A549 (cell line): Measurements from ENCODE around the gene UNC5A. TPM values are rescaled to one million over a fixed set of nuclear protein-coding genes. Genes with fewer than 3 reads are reported as not detected.

ENCODE experiments used
- ATAC-seq, 2 experiments: fragments of 200-7000 bp in 1 of 2; fragments of >200 bp in 1 of 2; cut with Nextera tagmentation in 1 of 2; cut with Tn5 transposase in 1 of 2; 3 replicates each; pipeline versions ENCODE4 v1.8.0 to v1.9.1; 2018 to 2020; ENCODE audit warnings: mild to moderate bottlenecking in 1 of 2, moderate library complexity in 1 of 2
- CTCF ChIA-PET: fragments of 300-600 bp; sonication (Branson Sonifier 250); formaldehyde crosslinking; extraction: SDS; loops from one replicate; lab custom pipeline; 2021; ENCODE audit warnings: antibody characterized with exemption, inconsistent platforms; lab: Yijun Ruan, JAX
- POLR2A ChIA-PET: fragments of 350-600 bp; formaldehyde crosslinking; extraction: SDS; loops from one replicate; lab custom pipeline; 2021; ENCODE audit warnings: antibody characterized with exemption, inconsistent platforms; lab: Yijun Ruan, JAX
- DNase-seq, 2 experiments: peaks; one replicate each; pipeline versions ENCODE4 v3.0.0 to v3.0.0-alpha.2; 2011 to 2016; ENCODE audit warnings: low read depth in 1 of 2, low spot score in 1 of 2
- FAIRE-seq: peaks from 2 replicates; lab custom pipeline; 2011; peaks lifted over from hg19 to GRCh38; lab: Jason Lieb, UNC
- H3K27ac ChIP-seq, 2 experiments: fragments of >200 bp; sonication (Bioruptor Twin); formaldehyde crosslinking; 3 replicates each; pipeline ENCODE4 v1.5.1; 2016 to 2017
- H3K4me1 ChIP-seq: fragments of >200 bp; sonication (Bioruptor Twin); formaldehyde crosslinking; 3 replicates; pipeline ENCODE4 v1.6.1; 2016
- H3K4me2 ChIP-seq: fragments of >200 bp; sonication (Bioruptor Twin); formaldehyde crosslinking; 3 replicates; pipeline ENCODE4 v1.6.1; 2016
- H3K4me3 ChIP-seq: fragments of >200 bp; sonication (Bioruptor Twin); formaldehyde crosslinking; 3 replicates; pipeline ENCODE4 v1.5.1; 2016
- H3K9me3 ChIP-seq: fragments of >200 bp; sonication (Bioruptor Twin); formaldehyde crosslinking; 3 replicates; pipeline ENCODE4 v1.6.1; 2016
- BHLHE40 ChIP-seq: IDR thresholded peaks from 2 replicates; pipeline ENCODE4 v1.6.1; 2012; ENCODE audit warnings: low read depth, low read length, inconsistent platforms
- CBX8 ChIP-seq: fragments of 200-600 bp; sonication (generic); IDR thresholded peaks from 2 replicates; pipeline ENCODE4 v1.6.1; 2016
- CEBPB ChIP-seq, 2 experiments: fragments of >200 bp in 1 of 2; sonication (Bioruptor Twin) in 1 of 2; formaldehyde crosslinking in 1 of 2; IDR thresholded peaks; 2 replicates each; pipeline ENCODE4 v1.6.1; 2012 to 2016
- CHD2 ChIP-seq: fragments of 150-350 bp; IDR thresholded peaks from 2 replicates; pipeline ENCODE4 v1.6.1; 2014; ENCODE audit warnings: low read length; ENCODE audit not compliant: partially characterized antibody
- EHMT2 ChIP-seq: fragments of 200-600 bp; sonication (generic); IDR thresholded peaks from 2 replicates; pipeline ENCODE4 v1.6.1; 2016; ENCODE audit warnings: antibody characterized with exemption, low read depth, mild to moderate bottlenecking, moderate library complexity
- ESRRA ChIP-seq: fragments of 150-350 bp; IDR thresholded peaks from 2 replicates; pipeline ENCODE4 v1.6.1; 2014; ENCODE audit warnings: mild to moderate bottlenecking, low read length, borderline replicate concordance
- FOSB ChIP-seq: fragments of 250-450 bp; sonication (Bioruptor Pico); IDR thresholded peaks from 2 replicates; pipeline ENCODE4 v1.5.0; 2020; ENCODE audit warnings: mild to moderate bottlenecking, moderate library complexity
- FOSL2 ChIP-seq, 2 experiments: fragments of 450-650 bp in 1 of 2; fragments of >200 bp in 1 of 2; sonication (Bioruptor Twin) in 1 of 2; formaldehyde crosslinking; IDR thresholded peaks; 2 replicates each; pipeline versions ENCODE4 v1.5.0 to v1.6.1; 2016 to 2020; ENCODE audit warnings: mild to moderate bottlenecking in 1 of 2, moderate library complexity in 1 of 2
- HES2 ChIP-seq: fragments of >200 bp; sonication (Bioruptor Twin); formaldehyde crosslinking; IDR thresholded peaks from 2 replicates; pipeline ENCODE4 v1.6.1; 2016
- HEYL ChIP-seq: fragments of 250-450 bp; sonication (Bioruptor Pico); IDR thresholded peaks from 2 replicates; pipeline ENCODE4 v1.8.0; 2021; ENCODE audit warnings: mild to moderate bottlenecking, moderate library complexity
- MAFK ChIP-seq: fragments of 450-650 bp; IDR thresholded peaks from 2 replicates; pipeline ENCODE4 v1.6.1; 2014; ENCODE audit not compliant: partially characterized antibody
- MAX ChIP-seq: IDR thresholded peaks from 2 replicates; pipeline ENCODE4 v1.6.1; 2012
- MYC ChIP-seq: IDR thresholded peaks from 2 replicates; pipeline ENCODE4 v1.6.1; 2012; ENCODE audit warnings: mild to moderate bottlenecking, inconsistent platforms, low read length, improper control_type of control experiment, borderline replicate concordance
- NFE2L2 ChIP-seq: fragments of 150-350 bp; conservative IDR thresholded peaks from 2 replicates; pipeline ENCODE4 v1.6.1; 2014; ENCODE audit warnings: low read length
- NPAS2 ChIP-seq: fragments of 250-450 bp; sonication (Bioruptor Pico); IDR thresholded peaks from 2 replicates; pipeline ENCODE4 v1.8.0; 2022; ENCODE audit warnings: mild to moderate bottlenecking, moderate library complexity, borderline replicate concordance
- PHF8 ChIP-seq: fragments of 200-600 bp; sonication (generic); IDR thresholded peaks from 2 replicates; pipeline ENCODE4 v1.6.1; 2016; ENCODE audit warnings: low read depth, mild to moderate bottlenecking, antibody characterized with exemption, moderate library complexity, borderline replicate concordance
- RAD21 ChIP-seq, 2 experiments: fragments of >200 bp in 1 of 2; sonication (Bioruptor Twin) in 1 of 2; formaldehyde crosslinking in 1 of 2; IDR thresholded peaks in 1 of 2; conservative IDR thresholded peaks in 1 of 2; 2 replicates in 1 of 2; 3 replicates in 1 of 2; pipeline ENCODE4 v1.6.1; 2012 to 2018; ENCODE audit warnings: inconsistent platforms in 1 of 2
- RCOR1 ChIP-seq: fragments of 150-350 bp; IDR thresholded peaks from 2 replicates; pipeline ENCODE4 v1.6.1; 2014; ENCODE audit warnings: antibody characterized with exemption, low read length, low read depth
- RNF2 ChIP-seq: fragments of 200-600 bp; sonication (generic); IDR thresholded peaks from 2 replicates; pipeline ENCODE4 v1.6.1; 2016; ENCODE audit warnings: low read depth, mild to moderate bottlenecking, antibody characterized with exemption, moderate library complexity, borderline replicate concordance
- SREBF2 ChIP-seq: fragments of 450-650 bp; IDR thresholded peaks from 2 replicates; pipeline ENCODE4 v1.6.1; 2014; ENCODE audit warnings: mild to moderate bottlenecking, moderate library complexity
- TP53 ChIP-seq: fragments of 250-450 bp; sonication (Bioruptor Pico); IDR thresholded peaks from 2 replicates; pipeline ENCODE4 v1.5.0; 2021; ENCODE audit warnings: mild to moderate bottlenecking, moderate library complexity
- USF2 ChIP-seq: fragments of 450-650 bp; IDR thresholded peaks from 2 replicates; pipeline ENCODE4 v1.6.1; 2014; ENCODE audit warnings: antibody characterized with exemption
- ZFP36 ChIP-seq: fragments of 450-650 bp; IDR thresholded peaks from 2 replicates; pipeline ENCODE4 v1.6.1; 2014; ENCODE audit warnings: borderline replicate concordance; ENCODE audit not compliant: partially characterized antibody
- ZNF302 ChIP-seq: fragments of 250-450 bp; sonication (Bioruptor Pico); IDR thresholded peaks from 2 replicates; pipeline ENCODE4 v1.9.0; 2021; ENCODE audit warnings: inconsistent platforms, mild to moderate bottlenecking, moderate library complexity
- WGBS: methylation state at CpG from one replicate; pipeline ENCODE4 v1.1.6; 2017; ENCODE audit errors: missing lambda C conversion rate; 5-methylcytosine and 5-hydroxymethylcytosine counted together
- polyA plus RNA-seq, 4 experiments: library from polyadenylated mRNA; depleted of rRNA in 3 of 4; stranded (reverse); fragments of >200 nt; fragmentation: RNase III in 1 of 4; extraction: RNeasy Plus Mini Kit Qiagen cat#74134 plus additional on column Dnase treatment in 1 of 4; gene quantifications; 2 replicates in 3 of 4; 3 replicates in 1 of 4; pipeline ENCODE4 v1.2.3, GENCODE V29; 2011 to 2017
- TF ChIP-seq, protein P1 (sequence below): IDR thresholded peaks from 2 replicates; pipeline ENCODE4 v1.6.1; 2012; ENCODE audit warnings: low read depth, borderline replicate concordance
- TF ChIP-seq, protein P2 (sequence below): fragments of 150-350 bp; IDR thresholded peaks from 2 replicates; pipeline ENCODE4 v1.6.1; 2014; ENCODE audit warnings: low read depth, mild to moderate bottlenecking, low read length

UNC5A gene
- polyA plus RNA-seq, 2 of the 4 experiments (the other 2 are of a cell fraction) = 0.03 to 0.14 TPM

DNA sequence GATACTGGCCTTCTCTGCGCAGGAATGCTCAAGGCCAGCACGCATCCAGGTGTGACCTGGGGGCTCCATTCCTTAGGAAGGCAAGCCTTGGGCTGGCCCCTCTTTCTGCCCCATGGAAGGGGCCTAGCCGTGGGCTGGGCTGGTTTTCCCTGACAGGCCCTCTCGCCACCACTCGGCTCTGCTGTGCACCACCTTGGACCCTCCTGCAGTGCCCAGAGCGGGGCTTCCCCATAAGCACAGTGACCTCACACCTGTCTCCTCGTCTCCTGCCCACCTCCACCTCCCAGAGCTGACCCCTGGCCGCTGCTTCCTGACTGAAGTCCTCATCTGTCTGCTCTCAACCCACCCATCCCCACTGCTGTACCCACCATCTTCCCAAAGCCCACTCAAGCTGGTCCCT lies 21.1 kb downstream of the UNC5A start:
- DNase-seq = no peak
- H3K4me2 ChIP-seq = no peak overlapping the region
- no peak for ATAC-seq
- H3K4me3 ChIP-seq = no peak overlapping the region
- ChIA-PET POLR2A (no interaction called here), CTCF (interaction anchor here (0.6 to 1.2 kb wide), 4 partner anchors 18 to 171 kb away, joined by 3 to 5 read pairs (median 3); no protein-coding TSS in a partner anchor)
- no peak overlapping the region for H3K27ac ChIP-seq
- no peaks in the 10 kb centered on the region for H3K9me3 ChIP-seq
- WGBS = 33% methylated on average over 7 of the region's 8 CpGs
- FAIRE-seq = no peak
- TF ChIP-seq RAD21 (conservative IDR thresholded peaks at IDR 0.05 in 1 of 2, IDR thresholded peaks at IDR 0.05 in 1 of 2) = no peak
- no peak for TF ChIP-seq NFE2L2
- TF ChIP-seq MYC = no peak
- TF ChIP-seq RCOR1 = no peak
- no peak for TF ChIP-seq PHF8
- no peak for TF ChIP-seq SREBF2
- no peak for TF ChIP-seq FOSL2 (IDR thresholded peaks at IDR 0.05)
- no peak for TF ChIP-seq FOSL2 (CRISPR knock-in tag; IDR thresholded peaks at IDR 0.05)
- TF ChIP-seq FOSB (CRISPR knock-in tag) = no peak
- no peak for TF ChIP-seq CBX8
- TF ChIP-seq NPAS2 (CRISPR knock-in tag) = no peak
- TF ChIP-seq, protein P1, sequence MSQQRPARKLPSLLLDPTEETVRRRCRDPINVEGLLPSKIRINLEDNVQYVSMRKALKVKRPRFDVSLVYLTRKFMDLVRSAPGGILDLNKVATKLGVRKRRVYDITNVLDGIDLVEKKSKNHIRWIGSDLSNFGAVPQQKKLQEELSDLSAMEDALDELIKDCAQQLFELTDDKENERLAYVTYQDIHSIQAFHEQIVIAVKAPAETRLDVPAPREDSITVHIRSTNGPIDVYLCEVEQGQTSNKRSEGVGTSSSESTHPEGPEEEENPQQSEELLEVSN = no peak
- no peak for TF ChIP-seq EHMT2
- TF ChIP-seq, protein P2, sequence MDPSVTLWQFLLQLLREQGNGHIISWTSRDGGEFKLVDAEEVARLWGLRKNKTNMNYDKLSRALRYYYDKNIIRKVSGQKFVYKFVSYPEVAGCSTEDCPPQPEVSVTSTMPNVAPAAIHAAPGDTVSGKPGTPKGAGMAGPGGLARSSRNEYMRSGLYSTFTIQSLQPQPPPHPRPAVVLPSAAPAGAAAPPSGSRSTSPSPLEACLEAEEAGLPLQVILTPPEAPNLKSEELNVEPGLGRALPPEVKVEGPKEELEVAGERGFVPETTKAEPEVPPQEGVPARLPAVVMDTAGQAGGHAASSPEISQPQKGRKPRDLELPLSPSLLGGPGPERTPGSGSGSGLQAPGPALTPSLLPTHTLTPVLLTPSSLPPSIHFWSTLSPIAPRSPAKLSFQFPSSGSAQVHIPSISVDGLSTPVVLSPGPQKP = no peak
- no peak for TF ChIP-seq USF2
- TF ChIP-seq CHD2 = no peak
- no peak for TF ChIP-seq RNF2
- no peak for TF ChIP-seq HES2
- TF ChIP-seq HEYL (CRISPR knock-in tag) = no peak
- TF ChIP-seq CEBPB (IDR thresholded peaks at IDR 0.05) = no peak
- H3K4me1 ChIP-seq = no peaks in the 10 kb centered on the region

GRCh38 chr5:176832162-176832561 lies 21.8 kb downstream of the UNC5A start:
- TF ChIP-seq MAFK = no peak
- TF ChIP-seq BHLHE40 = no peak
- no peak for TF ChIP-seq ESRRA
- FAIRE-seq (no peak), DNase-seq (no peak), ATAC-seq (no peak)
- 33% methylated on average over 6 of the region's 6 CpGs for WGBS
- ChIA-PET POLR2A (no interaction called here), CTCF (interaction anchor here (0.8 to 2.2 kb wide), 7 partner anchors 10 to 174 kb away, joined by 3 to 11 read pairs (median 3); no protein-coding TSS in a partner anchor)
- no peak overlapping the region for H3K27ac ChIP-seq
- H3K9me3 ChIP-seq = no peaks in the 10 kb centered on the region
- no peaks in the 10 kb centered on the region for H3K4me1 ChIP-seq
- no peak overlapping the region for H3K4me3 ChIP-seq
- no peak overlapping the region for H3K4me2 ChIP-seq

- DNase-seq (no peak), FAIRE-seq (no peak), ATAC-seq (no peak)
- H3K9me3 ChIP-seq = no peaks in the 10 kb centered on the region
- ChIA-PET CTCF (interaction anchor here (0.9 to 2.2 kb wide), 4 partner anchors 20 to 175 kb away, joined by 3 to 11 read pairs (median 4); no protein-coding TSS in a partner anchor), POLR2A (no interaction called here)
- no peak overlapping the region for H3K27ac ChIP-seq
- H3K4me3 ChIP-seq = no peak overlapping the region
- H3K4me1 ChIP-seq = no peaks in the 10 kb centered on the region
- TF ChIP-seq ZFP36 (no peak), TP53 (no peak), ZNF302 (no peak), CBX8 (no peak), ESRRA (no peak), MAX (no peak)
- TF ChIP-seq, protein P1 = no peak
- H3K4me2 ChIP-seq = no peak overlapping the region
- WGBS = 50% methylated on average over 4 of the region's 4 CpGs
These were observed 22.9 kb downstream of the UNC5A start for GRCh38 chr5:176833286-176833685.
